Brain microvascular endothelial cell (primary cell): ENCODE measurements around the gene ARSG.
"Not testable (repeated sequence)": the region's sequence is repeated elsewhere in the genome, so short reads cannot be mapped to it uniquely, and the experiment has no call there.

Experiments used
- DNase-seq: peaks from one replicate; pipeline ENCODE4 v3.0.0-alpha.2; 2020
- H3K27ac ChIP-seq: fragments of 250-450 bp; sonication (Bioruptor Pico); 2 replicates; pipeline ENCODE4 v1.5.1; 2020; ENCODE audit warnings: mild to moderate bottlenecking, moderate library complexity
- H3K27me3 ChIP-seq: fragments of 250-450 bp; sonication (Bioruptor Pico); replicated peaks from 2 replicates; pipeline ENCODE4 v1.5.1; 2020; ENCODE audit warnings: mild to moderate bottlenecking
- H3K36me3 ChIP-seq: fragments of 250-450 bp; sonication (Bioruptor Pico); replicated peaks from 2 replicates; pipeline ENCODE4 v1.5.1; 2020; ENCODE audit warnings: mild to moderate bottlenecking
- H3K4me3 ChIP-seq: 2 replicates; pipeline ENCODE4 v1.5.1; 2011; ENCODE audit warnings: low read depth, mild to moderate bottlenecking, control low read depth, low read length, moderate library complexity
- in situ Hi-C: cut with HindIII; loops from 2 replicates; pipeline ENCODE4 v1.10.0; 2017; ENCODE audit warnings: low sequenced_read_pairs, low pct_ligation_motif_present
- TF ChIP-seq, protein P1 (sequence below): IDR thresholded peaks from 2 replicates; pipeline ENCODE4 v1.5.1; 2011; ENCODE audit warnings: low read depth, mild to moderate bottlenecking, moderate library complexity, low read length, control low read depth, inconsistent platforms; ENCODE audit errors: missing control alignments

The ARSG gene

DNA sequence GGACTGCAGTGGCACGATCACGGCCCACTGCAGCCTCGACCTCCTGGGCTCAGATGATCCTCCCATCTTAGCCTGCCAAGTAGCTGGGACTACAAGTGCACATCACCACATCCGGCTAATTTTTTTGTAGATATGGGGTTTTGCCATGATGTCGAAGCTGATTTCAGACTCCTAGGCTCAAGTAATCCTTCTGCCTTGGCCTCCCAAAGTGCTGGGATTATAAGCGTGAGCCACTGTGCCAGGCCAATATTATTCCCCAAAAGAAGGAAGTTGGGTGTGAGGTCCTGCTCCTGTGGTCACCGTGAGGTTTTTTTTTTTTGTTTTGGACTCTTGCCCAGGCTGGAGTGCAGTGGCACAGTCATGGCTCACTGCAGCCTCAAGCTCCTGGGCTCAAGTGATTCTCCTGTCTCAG, 41.9 kb upstream of the ARSG start:
- in situ Hi-C loops = no loop called here
- H3K27ac ChIP-seq = no peak overlapping the region
- no peak overlapping the region for H3K4me3 ChIP-seq
- no peaks in the 10 kb centered on the region for H3K36me3 ChIP-seq
- DNase-seq = no peak
- no peaks in the 10 kb centered on the region for H3K27me3 ChIP-seq
- TF ChIP-seq, protein P1, sequence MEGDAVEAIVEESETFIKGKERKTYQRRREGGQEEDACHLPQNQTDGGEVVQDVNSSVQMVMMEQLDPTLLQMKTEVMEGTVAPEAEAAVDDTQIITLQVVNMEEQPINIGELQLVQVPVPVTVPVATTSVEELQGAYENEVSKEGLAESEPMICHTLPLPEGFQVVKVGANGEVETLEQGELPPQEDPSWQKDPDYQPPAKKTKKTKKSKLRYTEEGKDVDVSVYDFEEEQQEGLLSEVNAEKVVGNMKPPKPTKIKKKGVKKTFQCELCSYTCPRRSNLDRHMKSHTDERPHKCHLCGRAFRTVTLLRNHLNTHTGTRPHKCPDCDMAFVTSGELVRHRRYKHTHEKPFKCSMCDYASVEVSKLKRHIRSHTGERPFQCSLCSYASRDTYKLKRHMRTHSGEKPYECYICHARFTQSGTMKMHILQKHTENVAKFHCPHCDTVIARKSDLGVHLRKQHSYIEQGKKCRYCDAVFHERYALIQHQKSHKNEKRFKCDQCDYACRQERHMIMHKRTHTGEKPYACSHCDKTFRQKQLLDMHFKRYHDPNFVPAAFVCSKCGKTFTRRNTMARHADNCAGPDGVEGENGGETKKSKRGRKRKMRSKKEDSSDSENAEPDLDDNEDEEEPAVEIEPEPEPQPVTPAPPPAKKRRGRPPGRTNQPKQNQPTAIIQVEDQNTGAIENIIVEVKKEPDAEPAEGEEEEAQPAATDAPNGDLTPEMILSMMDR = no peak

DNA sequence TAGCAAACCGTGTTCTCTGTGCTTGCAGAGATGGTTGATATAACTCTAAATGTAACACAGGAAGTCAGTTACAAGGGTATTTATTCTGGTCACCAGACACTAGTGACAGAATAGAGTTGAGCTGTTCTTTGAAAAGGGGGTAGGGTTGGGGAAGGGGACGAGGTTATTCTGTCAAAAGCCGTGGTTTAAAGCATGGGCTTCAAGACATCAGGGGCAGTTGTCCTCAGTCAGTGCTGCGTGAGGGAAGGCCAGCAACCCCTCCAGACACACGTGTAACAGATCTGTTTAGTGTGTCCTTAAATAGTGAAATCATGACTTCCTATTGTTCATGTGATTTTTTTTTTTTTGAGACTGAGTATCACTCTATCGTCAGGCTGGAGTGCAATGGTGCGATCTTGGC, 37.9 kb upstream of the ARSG start:
- in situ Hi-C loops, DNase-seq, H3K4me3 ChIP-seq, H3K27me3 ChIP-seq, H3K27ac ChIP-seq: not testable (repeated sequence)
- peaks cover 12% of the 10 kb centered on the region for H3K36me3 ChIP-seq

DNA sequence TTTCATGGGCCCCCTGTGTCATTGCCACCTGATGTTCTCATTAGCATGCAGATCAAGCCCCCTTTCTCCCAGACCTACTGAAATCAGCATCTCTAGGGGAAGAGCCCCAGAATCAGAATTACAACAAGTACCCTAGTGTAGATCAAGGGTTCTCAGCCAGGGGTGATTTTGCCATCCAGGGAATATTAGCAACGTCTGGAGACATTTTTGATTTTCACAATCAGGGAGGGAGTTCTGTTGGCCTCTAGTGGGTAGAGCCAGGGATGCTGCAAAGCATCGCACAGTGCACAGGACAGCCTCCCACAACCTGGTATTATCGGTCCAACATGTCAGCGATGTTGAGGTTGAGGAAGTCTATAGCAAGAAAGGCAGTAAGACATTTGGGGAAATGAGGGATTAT, 36.1 kb upstream of the ARSG start:
- Histone ChIP-seq H3K27me3 (no peaks in the 10 kb centered on the region), H3K27ac (no peak overlapping the region), H3K36me3 (peaks cover 12% of the 10 kb centered on the region), H3K4me3 (no peak overlapping the region)
- TF ChIP-seq, protein P1 = no peak
- in situ Hi-C loops = no loop called here
- DNase-seq = no peak

DNA sequence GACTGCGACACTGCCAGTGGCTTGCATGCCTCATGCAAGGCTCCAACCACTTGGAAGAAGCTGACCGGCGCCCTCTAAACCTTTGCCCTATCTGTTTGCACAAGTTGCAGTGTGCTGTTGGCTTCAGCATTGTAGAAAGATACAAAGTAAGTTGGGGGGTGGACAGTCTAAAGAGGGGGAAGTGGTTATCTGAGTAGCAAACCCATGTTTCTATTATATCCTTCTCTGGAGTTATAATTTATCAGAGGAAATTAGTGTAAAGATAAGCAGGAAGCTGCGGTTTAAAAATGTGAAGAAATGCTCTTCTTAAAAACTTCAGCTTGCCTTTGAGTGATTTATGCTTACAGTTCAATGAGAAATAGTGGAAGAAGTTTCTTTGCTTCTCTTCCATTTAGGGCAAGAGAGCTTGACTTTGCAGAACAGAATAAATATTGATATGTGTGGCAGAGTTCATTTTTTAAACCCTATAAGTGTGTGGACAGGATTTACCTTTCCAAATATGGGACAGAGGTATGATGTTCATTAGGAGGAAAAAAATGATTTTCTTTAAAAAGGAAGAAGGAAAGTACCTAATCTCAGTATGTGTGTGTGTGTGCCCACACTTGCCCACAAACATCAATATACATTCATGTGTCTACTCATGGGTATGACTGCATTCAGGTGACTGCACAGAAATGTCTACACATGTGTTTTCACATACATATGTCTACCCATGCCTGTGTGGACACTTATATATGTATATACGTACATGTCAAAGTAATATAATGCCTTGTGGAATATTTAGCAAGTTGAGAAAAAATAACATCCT, 35.4 kb upstream of the ARSG start:
- H3K27me3 ChIP-seq = no peaks in the 10 kb centered on the region
- in situ Hi-C loops = no loop called here
- H3K27ac ChIP-seq = no peak overlapping the region
- DNase-seq = no peak
- no peak overlapping the region for H3K4me3 ChIP-seq
- TF ChIP-seq, protein P1 = no peak
- H3K36me3 ChIP-seq = peaks cover 12% of the 10 kb centered on the region

DNA sequence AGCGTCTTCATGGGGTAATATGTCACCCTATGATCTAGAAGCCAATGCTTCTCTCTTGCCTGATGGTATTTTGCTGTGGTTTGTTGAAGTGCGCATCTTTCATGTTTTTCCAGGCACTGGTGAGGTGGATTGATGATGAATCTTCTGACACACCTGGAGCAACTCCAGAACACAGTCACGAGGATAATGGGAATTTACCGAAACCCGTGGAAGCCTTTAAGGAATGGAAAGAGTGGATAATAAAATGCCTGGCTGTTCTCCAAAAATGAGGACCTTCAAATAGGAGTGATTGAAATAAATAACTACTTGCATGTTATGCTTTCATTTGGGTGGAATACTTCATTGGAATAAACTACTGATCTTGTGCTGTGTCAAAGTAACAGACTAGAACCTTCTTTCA, 34.6 kb upstream of the ARSG start:
- peaks cover 12% of the 10 kb centered on the region for H3K36me3 ChIP-seq
- in situ Hi-C loops, H3K27me3 ChIP-seq, H3K4me3 ChIP-seq, DNase-seq, H3K27ac ChIP-seq: not testable (repeated sequence)

DNA sequence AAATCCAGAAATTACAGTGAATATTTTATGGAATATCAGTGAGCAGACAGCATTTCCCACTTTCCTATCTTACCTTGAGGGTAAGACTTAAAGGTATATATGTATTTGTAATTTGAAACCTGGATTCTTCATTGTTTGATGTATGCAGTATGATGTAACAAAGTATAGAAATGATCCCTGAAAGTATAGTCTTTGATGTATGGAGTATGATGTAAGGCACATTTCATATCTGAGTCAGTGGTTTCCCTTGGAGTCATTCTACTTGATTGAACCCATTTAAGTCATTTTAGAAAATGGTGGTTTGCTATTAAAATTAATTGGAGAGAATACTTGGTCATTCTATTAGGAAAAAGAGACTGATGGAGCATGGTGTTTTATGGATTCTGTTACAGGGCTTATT, 33.4 kb upstream of the ARSG start:
- DNase-seq = no peak
- peaks cover 12% of the 10 kb centered on the region for H3K36me3 ChIP-seq
- no peaks in the 10 kb centered on the region for H3K27me3 ChIP-seq
- in situ Hi-C loops = no loop called here
- TF ChIP-seq, protein P1 = no peak
- H3K4me3 ChIP-seq = no peak overlapping the region
- H3K27ac ChIP-seq = no peak overlapping the region

DNA sequence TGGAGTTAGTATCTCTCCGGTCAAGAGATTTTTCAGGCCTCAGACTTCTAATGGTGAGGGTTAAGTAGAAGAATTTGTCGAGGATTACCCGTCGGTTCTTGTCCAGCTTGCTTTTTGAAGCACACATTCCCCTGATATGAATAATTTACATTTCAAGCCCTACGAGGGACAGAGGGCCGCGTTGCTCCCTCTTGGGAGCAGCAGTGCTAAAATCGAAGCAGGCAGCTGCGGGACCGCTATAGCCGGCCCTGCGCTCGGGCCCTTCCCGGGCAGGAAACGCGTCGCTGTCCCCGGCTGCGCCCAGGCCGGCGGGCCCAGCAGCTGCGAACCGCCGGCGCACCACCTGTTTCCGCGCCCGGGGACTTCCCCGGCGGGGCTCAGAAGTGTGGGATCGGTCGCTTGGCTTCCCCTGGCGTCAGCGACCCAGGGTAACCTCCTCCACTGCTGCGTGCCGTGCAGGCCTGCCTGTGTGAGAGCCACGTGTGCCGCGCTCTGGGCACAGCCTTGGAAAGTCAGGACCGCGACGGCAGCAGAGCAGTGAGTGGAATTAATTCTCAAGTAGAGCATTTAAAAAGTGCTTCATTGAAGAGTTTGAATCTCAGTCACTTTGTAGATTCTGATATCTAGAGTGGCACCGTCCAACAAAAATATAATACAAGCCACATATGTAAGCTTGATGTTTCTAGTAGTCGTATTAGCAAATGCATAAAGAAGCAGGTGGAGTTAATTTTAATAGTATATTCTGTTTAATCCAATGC, 32.2 kb upstream of the ARSG start:
- H3K27me3 ChIP-seq, in situ Hi-C loops: not testable (repeated sequence)
- DNase-seq = peak; percentile 26
- H3K27ac ChIP-seq = peak overlapping the region; percentile 47
- H3K36me3 ChIP-seq = peaks cover 12% of the 10 kb centered on the region
- peak overlapping the region; percentile 15 for H3K4me3 ChIP-seq

DNA sequence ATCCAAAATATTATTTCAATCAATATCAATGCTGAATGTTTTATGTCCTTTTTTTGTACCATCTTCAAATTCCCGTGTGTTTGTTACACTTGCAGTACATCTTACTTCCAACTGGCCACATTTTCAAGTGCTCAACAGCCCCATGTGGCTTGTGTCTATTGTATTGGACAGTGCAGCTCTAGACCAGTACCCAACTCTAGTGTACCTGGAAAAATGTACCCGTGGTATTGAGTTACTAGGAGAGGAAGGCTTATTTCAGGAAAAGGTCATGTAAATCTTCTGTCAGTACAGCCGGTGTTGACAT, 31.7 kb upstream of the ARSG start:
- in situ Hi-C loops, DNase-seq, H3K27me3 ChIP-seq, H3K27ac ChIP-seq: not testable (repeated sequence)
- Histone ChIP-seq H3K4me3 (peak overlapping the region; percentile 5), H3K36me3 (peaks cover 12% of the 10 kb centered on the region)
